ENCODE measurements around the gene TMEM181. TPM values are rescaled to one million over a fixed set of nuclear protein-coding genes. Genes with fewer than 3 reads are reported as not detected.
"Not testable (repeated sequence)": the region's sequence is repeated elsewhere in the genome, so short reads cannot be mapped to it uniquely, and the experiment has no call there.

The TMEM181 gene
- total RNA-seq, 4 donors from 2014 or later, result 6.6 to 48.3 (median 37.0) TPM

DNA sequence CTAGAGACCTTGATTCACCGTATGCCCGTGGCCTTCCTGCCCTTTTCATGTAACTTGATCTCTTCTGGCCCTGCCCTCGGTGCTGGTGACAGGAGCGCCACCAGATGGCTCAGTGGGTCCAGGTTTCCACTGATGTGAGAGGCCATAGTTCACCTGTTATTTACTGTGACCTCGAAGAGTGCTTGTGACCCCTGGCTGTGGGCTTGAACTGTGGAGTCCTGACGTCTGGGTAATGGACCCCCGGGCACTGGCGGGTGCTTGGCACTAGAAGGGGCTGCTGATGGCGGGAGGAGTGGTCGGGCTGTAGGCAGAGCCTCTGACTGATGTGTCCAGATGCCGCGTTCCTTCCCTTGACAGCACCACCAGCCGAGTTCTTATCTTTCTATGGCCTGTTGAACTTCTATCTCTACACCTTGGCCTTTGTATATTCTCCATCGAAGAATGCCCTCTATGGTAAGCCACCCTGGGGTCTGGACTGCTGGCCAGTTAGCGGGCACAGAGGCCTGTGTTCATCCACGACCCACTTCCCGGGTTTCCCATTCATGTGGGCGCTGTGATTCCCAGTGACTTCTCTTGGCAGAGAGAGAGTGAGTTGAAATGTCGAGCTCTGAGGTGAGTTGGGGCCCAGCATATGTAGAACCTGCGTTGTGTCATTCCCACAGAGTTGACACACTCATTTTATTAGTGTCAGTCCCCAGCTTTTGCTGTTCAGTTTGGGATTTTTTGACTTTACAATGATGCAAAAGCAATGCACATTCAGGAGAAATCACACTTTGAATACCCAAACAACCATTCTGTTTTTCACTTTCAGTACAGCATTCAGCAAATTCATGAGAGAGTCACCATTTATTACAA lies 69.7 kb downstream of the TMEM181 start:
- DNase-seq, result peak in 2 of 3 donors; percentile 64 to 72
- Histone ChIP-seq H3K9me3 (no peaks in the 10 kb centered on the region), H3K27me3 (no peaks in the 10 kb centered on the region), H3K27ac (peak overlapping the region in 2 of 4 donors; percentile 20 to 80), H3K4me1 (peaks cover 0 to 25% (median 0%) of the 10 kb centered on the region in 4 donors), H3K4me3 (no peak overlapping the region), H3K36me3 (peaks cover 0 to 57% (median 0%) of the 10 kb centered on the region in 3 donors)
- TF ChIP-seq POLR2A (IDR thresholded peaks at IDR 0.05), result no peak
- TF ChIP-seq, protein P1, sequence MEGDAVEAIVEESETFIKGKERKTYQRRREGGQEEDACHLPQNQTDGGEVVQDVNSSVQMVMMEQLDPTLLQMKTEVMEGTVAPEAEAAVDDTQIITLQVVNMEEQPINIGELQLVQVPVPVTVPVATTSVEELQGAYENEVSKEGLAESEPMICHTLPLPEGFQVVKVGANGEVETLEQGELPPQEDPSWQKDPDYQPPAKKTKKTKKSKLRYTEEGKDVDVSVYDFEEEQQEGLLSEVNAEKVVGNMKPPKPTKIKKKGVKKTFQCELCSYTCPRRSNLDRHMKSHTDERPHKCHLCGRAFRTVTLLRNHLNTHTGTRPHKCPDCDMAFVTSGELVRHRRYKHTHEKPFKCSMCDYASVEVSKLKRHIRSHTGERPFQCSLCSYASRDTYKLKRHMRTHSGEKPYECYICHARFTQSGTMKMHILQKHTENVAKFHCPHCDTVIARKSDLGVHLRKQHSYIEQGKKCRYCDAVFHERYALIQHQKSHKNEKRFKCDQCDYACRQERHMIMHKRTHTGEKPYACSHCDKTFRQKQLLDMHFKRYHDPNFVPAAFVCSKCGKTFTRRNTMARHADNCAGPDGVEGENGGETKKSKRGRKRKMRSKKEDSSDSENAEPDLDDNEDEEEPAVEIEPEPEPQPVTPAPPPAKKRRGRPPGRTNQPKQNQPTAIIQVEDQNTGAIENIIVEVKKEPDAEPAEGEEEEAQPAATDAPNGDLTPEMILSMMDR (IDR thresholded peaks at IDR 0.05), result peak in 5 of 6 experiments; percentile 17 to 53 (median 43)

DNA sequence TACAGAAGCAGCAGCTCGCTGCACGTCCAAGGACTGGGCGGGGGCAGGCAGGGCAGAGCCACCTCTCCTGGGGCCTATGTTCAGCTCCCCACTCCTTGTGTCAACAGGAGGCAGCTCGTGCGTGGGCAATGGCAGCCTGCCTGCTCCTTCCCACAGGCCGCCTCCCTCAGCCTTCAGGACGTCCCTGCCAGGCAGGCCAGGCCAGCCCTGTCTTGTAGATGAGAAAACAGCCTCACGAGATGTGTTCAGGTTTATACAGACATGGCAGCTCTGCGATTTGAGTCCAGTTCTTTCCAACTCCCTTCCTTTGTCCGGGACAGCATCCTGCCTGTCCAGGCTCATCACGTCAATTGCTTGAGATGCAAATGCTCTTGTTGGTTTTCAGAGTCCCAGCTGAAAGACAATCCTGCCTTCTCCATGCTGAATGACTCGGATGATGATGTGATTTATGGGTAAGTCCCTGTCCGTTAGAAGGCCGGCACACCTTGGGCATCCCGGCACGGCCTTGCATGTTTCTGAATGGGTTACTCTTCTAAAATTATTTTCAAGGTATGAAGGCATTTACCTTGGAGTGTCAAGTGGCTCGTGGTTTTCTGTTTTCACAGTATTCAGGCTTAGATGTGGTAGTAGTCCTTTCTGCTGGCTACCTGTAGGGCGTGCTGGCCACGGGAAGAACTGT lies 71.2 kb downstream of the TMEM181 start:
- no peaks in the 10 kb centered on the region for H3K27me3 ChIP-seq
- H3K9me3 ChIP-seq, result no peaks in the 10 kb centered on the region
- H3K27ac ChIP-seq, result peak overlapping the region in 3 of 4 donors; percentile 61 to 89 (median 80)
- H3K4me3 ChIP-seq, result peak overlapping the region in 1 of 4 donors; percentile 19
- TF ChIP-seq, protein P1 (IDR thresholded peaks at IDR 0.05), result no peak
- no peak for TF ChIP-seq POLR2A (IDR thresholded peaks at IDR 0.05)
- H3K36me3 ChIP-seq, result peaks cover 0 to 53% (median 0%) of the 10 kb centered on the region in 3 donors
- peak in 2 of 3 donors; percentile 68 to 72 for DNase-seq
- H3K4me1 ChIP-seq, result peaks cover 0 to 29% (median 0%) of the 10 kb centered on the region in 4 donors

DNA sequence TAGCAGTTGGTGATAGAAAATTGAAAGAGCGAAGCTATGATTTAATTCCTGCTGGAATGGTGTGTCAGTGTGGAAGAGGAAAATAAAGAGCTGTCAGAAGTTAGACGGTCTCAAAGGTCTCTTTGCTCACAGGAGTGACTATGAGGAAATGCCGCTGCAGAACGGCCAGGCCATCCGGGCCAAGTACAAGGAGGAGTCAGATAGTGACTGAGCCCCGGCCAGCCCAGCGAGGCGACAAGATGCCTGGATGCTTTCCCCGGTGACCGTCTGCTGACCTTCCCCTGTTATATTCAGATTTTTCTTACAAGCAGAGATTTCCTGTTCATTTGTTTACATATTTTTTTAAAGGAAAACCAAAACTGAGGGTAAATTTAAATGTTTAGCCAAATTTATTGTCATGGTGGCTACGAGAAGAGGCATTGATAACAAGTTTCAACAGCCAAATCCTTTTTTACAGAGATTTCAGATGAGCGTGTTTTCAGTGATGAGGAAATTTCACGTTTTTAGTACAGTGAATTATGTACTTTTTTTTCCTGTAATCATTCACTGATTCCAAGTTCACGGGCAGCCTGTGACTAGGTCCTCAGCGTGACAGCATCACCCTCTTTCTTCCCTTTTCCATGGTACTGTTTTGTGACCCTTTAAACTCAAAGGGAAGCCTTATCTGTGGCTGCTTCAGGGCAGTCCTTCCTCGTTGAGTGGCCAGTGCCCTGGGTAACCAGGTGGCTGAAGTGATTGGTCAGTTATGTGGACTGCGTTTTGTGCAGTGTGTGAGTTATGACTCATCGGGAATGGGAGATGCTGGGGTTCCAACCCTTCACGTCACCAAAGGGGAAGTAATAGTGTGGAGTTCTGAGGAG lies 72.0 kb downstream of the TMEM181 start:
- Histone ChIP-seq H3K27me3 (no peaks in the 10 kb centered on the region), H3K9me3 (no peaks in the 10 kb centered on the region), H3K27ac (peak overlapping the region; percentile 33 to 89 (median 70)), H3K4me1 (peaks cover 0 to 29% (median 0%) of the 10 kb centered on the region in 4 donors), H3K36me3 (peaks cover 0 to 54% (median 0%) of the 10 kb centered on the region in 3 donors), H3K4me3 (peak overlapping the region in 1 of 4 donors; percentile 19)
- TF ChIP-seq, protein P1 (IDR thresholded peaks at IDR 0.05), result no peak
- TF ChIP-seq POLR2A (IDR thresholded peaks at IDR 0.05), result peak; percentile 22 to 60
- DNase-seq, result peak in 2 of 3 donors; percentile 84 to 89

DNA sequence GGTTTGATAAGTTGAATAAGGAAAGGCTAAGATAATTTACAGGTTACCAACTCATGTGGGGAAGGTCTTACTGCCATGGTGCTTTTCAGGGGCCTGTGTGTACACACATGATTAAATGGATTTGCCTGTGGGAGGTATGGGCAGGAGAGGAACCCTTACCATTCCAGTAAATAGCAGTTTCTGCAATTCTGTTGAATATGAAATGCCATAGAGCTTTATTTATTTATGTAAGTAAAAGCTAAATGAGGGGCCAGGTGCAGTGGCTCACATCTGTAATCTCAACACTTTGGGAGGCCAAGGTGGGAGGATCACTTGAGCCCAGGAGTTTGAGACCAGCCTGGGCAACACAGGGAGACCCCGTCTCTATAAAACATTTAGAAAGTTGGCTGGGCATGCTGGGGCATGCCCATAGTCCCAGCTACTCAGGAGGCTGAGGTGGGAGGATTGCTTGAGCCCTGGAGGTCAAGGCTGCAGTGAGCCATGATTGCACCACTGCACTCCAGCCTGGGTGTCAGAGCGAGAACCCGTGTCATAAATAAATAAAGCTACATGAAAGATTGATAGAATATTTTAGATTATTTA lies 72.7 kb downstream of the TMEM181 start:
- not testable (repeated sequence) for H3K27me3 ChIP-seq, H3K9me3 ChIP-seq, H3K4me3 ChIP-seq
- peak in 1 of 3 donors; percentile 6 for DNase-seq
- Histone ChIP-seq H3K27ac (peak overlapping the region; percentile 33 to 89 (median 70)), H3K36me3 (peaks cover 0 to 54% (median 0%) of the 10 kb centered on the region in 3 donors), H3K4me1 (peaks cover 0 to 29% (median 0%) of the 10 kb centered on the region in 4 donors)

DNA sequence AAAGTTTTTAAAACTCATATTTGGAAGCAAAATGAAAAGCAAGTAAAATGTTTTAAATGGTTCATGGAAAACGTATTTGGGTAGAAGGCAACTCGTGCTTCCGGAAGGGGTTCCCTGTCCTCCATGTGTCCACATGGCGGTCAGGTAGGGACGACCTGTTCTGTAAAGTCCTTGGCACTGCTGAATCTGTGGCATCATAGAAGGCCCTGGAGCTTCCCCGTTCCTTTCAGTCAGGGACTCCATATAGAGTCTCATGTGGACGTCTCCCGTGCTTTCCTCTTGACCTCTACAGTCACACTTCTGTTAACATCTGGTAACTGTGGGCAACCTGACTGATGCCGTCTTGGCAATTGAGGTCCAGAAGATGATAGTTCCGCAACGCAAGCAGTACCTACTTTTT lies 73.2 kb downstream of the TMEM181 start:
- Histone ChIP-seq H3K27ac (peak overlapping the region in 1 of 4 donors; percentile 61), H3K9me3 (no peaks in the 10 kb centered on the region), H3K4me3 (no peak overlapping the region), H3K4me1 (peaks cover 0 to 29% (median 0%) of the 10 kb centered on the region in 4 donors), H3K36me3 (peaks cover 0 to 52% (median 0%) of the 10 kb centered on the region in 3 donors), H3K27me3 (no peaks in the 10 kb centered on the region)
- peak in 2 of 3 donors; percentile 8 to 43 for DNase-seq
- TF ChIP-seq, protein P1 (IDR thresholded peaks at IDR 0.05), result no peak
- no peak for TF ChIP-seq POLR2A (IDR thresholded peaks at IDR 0.05)
